T-cell (primary cell): ENCODE measurements around the gene LGR6. TPM values are rescaled to one million over a fixed set of nuclear protein-coding genes. Genes with fewer than 3 reads are reported as not detected.

Source experiments
- ATAC-seq, 4 experiments: fragments of 200-7000 bp in 3 of 4; fragments of 150-1000 bp in 1 of 4; cut with Tn5 transposase; replicated peaks in 1 of 4; 1 replicate in 3 of 4; 2 replicates in 1 of 4; pipeline ENCODE4 v1.10.0; 2021; ENCODE audit warnings: moderate library complexity in 3 of 4, mild to moderate bottlenecking in 2 of 4, moderate number of reproducible peaks in 1 of 4
- CTCF ChIA-PET, 2 donors: fragments of 300-600 bp; sonication (Branson Sonifier 250); formaldehyde crosslinking; loops; one replicate each; lab custom pipeline; 2022; ENCODE audit warnings: antibody characterized with exemption in 2 of 2; lab: Charles Lee
- POLR2A ChIA-PET, 2 donors: fragments of 300-600 bp; sonication (Branson Sonifier 250); formaldehyde crosslinking; loops; one replicate each; lab custom pipeline; 2022; ENCODE audit warnings: antibody characterized with exemption in 2 of 2; lab: Charles Lee
- DNase-seq, 35 experiments: peaks; one replicate each; pipeline versions ENCODE4 v3.0.0 to v3.0.0-alpha.2; 2013 to 2023
- H3K27ac ChIP-seq: one replicate; pipeline ENCODE4 v1.5.1; 2013; ENCODE audit warnings: low read length
- H3K27me3 ChIP-seq, 2 experiments: replicated peaks in 1 of 2; 1 replicate in 1 of 2; 2 replicates in 1 of 2; pipeline versions ENCODE4 v1.6.1 to v1.7.0; 2013; ENCODE audit warnings: low read length in 1 of 2, mixed read lengths in 1 of 2; ENCODE audit not compliant: control insufficient read depth in 2 of 2, insufficient read depth in 2 of 2; ENCODE audit errors: extremely low read depth in 1 of 2
- H3K36me3 ChIP-seq, 2 donors: 1 replicate in 1 of 2; 2 replicates in 1 of 2; pipeline versions ENCODE4 v1.6.1 to v1.7.0; 2013; ENCODE audit warnings: low read length in 1 of 2; ENCODE audit not compliant: control insufficient read depth in 2 of 2, insufficient read depth in 1 of 2; ENCODE audit errors: extremely low read depth in 1 of 2
- H3K4me1 ChIP-seq, 2 experiments: 1 replicate in 1 of 2; 2 replicates in 1 of 2; pipeline versions ENCODE4 v1.6.1 to v1.7.0; 2013; ENCODE audit warnings: low read length in 2 of 2, mixed read lengths in 1 of 2; ENCODE audit not compliant: insufficient read depth in 2 of 2, control insufficient read depth in 1 of 2; ENCODE audit errors: extremely low read depth in 1 of 2
- H3K4me3 ChIP-seq, 2 donors: 1 replicate in 1 of 2; 2 replicates in 1 of 2; pipeline versions ENCODE4 v1.5.1 to v1.7.0; 2013; ENCODE audit warnings: mild to moderate bottlenecking in 2 of 2, low read length in 1 of 2, moderate library complexity in 1 of 2; ENCODE audit not compliant: control insufficient read depth in 1 of 2; ENCODE audit errors: extremely low read depth in 1 of 2
- H3K9me3 ChIP-seq: 2 replicates; pipeline ENCODE4 v1.7.0; 2013
- H3K27ac Mint-ChIP-seq, 2 donors: one replicate each; pipeline ENCODE4 v1.8.0; 2020 to 2021; ENCODE audit warnings: mild to moderate bottlenecking in 2 of 2, mixed read lengths in 2 of 2
- H3K27me3 Mint-ChIP-seq, 2 donors: one replicate each; pipeline ENCODE4 v1.8.0; 2021 to 2022; ENCODE audit warnings: mixed read lengths in 2 of 2
- H3K36me3 Mint-ChIP-seq: one replicate; pipeline ENCODE4 v1.8.0; 2021; ENCODE audit warnings: mixed read lengths
- H3K4me1 Mint-ChIP-seq, 3 donors: one replicate each; pipeline ENCODE4 v1.8.0; 2020 to 2022; ENCODE audit warnings: mixed read lengths in 3 of 3, mild to moderate bottlenecking in 1 of 3
- H3K4me3 Mint-ChIP-seq, 3 donors: one replicate each; pipeline ENCODE4 v1.8.0; 2020 to 2022; ENCODE audit warnings: mild to moderate bottlenecking in 3 of 3, mixed read lengths in 3 of 3, moderate library complexity in 3 of 3
- H3K9me3 Mint-ChIP-seq, 3 donors: one replicate each; pipeline ENCODE4 v1.8.0; 2020 to 2022; ENCODE audit warnings: mixed read lengths in 3 of 3
- WGBS: methylation state at CpG from one replicate; pipeline ENCODE4 v1.1.5; 2013; ENCODE audit warnings: missing lambda C conversion rate; ENCODE audit not compliant: insufficient coverage; 5-methylcytosine and 5-hydroxymethylcytosine counted together
- total RNA-seq, 35 experiments: library from RNA in 6 of 35; stranded (reverse) in 6 of 35; fragments of 120-200 nt in 1 of 35; gene quantifications; one replicate each; pipeline versions ENCODE4 v1.2.1 to v1.2.4 and lab custom pipeline; 2013 to 2026

LGR6 gene
- total RNA-seq, 5 donors from 2014 or later (not counting 1 experiment from before 2014, with no cell fraction given): 0.58 to 13.1 (median 1.8) TPM

GRCh38 chr1:202156590-202156989 lies 37.0 kb upstream of the LGR6 start:
- H3K27me3 Mint-ChIP-seq: no peaks in the 10 kb centered on the region
- peaks cover 18 to 67% of the 10 kb centered on the region in 2 donors for H3K36me3 ChIP-seq
- H3K27ac Mint-ChIP-seq: peak overlapping the region; percentile 38 to 89
- H3K4me1 ChIP-seq: peaks cover 28 to 75% of the 10 kb centered on the region in 2 experiments
- no peak overlapping the region for H3K4me3 ChIP-seq
- DNase-seq: no peak
- POLR2A ChIA-PET: interaction anchor here in 1 of 2 donors (0.7 kb wide), 1 partner anchor 64 kb away, joined by 8 read pairs; no protein-coding TSS in a partner anchor
- no peaks in the 10 kb centered on the region for H3K9me3 ChIP-seq
- H3K27me3 ChIP-seq: no peaks in the 10 kb centered on the region
- CTCF ChIA-PET: interaction anchor here in 1 of 2 donors (0.6 kb wide), 1 partner anchor 18 kb away, joined by 4 read pairs; no protein-coding TSS in a partner anchor
- no peaks in the 10 kb centered on the region for H3K9me3 Mint-ChIP-seq
- H3K4me3 Mint-ChIP-seq: peak overlapping the region in 1 of 3 donors; percentile 92
- peaks cover 22% of the 10 kb centered on the region for H3K36me3 Mint-ChIP-seq
- 79% methylated on average over 3 of the region's 8 CpGs for WGBS
- H3K27ac ChIP-seq: peak overlapping the region; percentile 16
- peaks cover 62 to 70% (median 63%) of the 10 kb centered on the region in 3 donors for H3K4me1 Mint-ChIP-seq
- ATAC-seq: no peak

- Histone ChIP-seq H3K27ac (peak overlapping the region; percentile 95), H3K36me3 (peaks cover 18 to 54% of the 10 kb centered on the region in 2 donors), H3K27me3 (no peaks in the 10 kb centered on the region), H3K4me1 (peaks cover 41 to 89% of the 10 kb centered on the region in 2 experiments), H3K9me3 (no peaks in the 10 kb centered on the region), H3K4me3 (no peak overlapping the region)
- DNase-seq (no peak), ATAC-seq (no peak)
- Mint-ChIP-seq H3K36me3 (peaks cover 22% of the 10 kb centered on the region), H3K27ac (peak overlapping the region; percentile 99), H3K4me1 (peaks cover 74 to 83% (median 77%) of the 10 kb centered on the region in 3 donors), H3K9me3 (no peaks in the 10 kb centered on the region), H3K27me3 (no peaks in the 10 kb centered on the region), H3K4me3 (peak overlapping the region; percentile 6 to 92 (median 92))
- 70% methylated on average over 6 of the region's 10 CpGs for WGBS
- ChIA-PET CTCF (no interaction called here), POLR2A (no interaction called here)
These were observed 35.7 kb upstream of the LGR6 start for GRCh38 chr1:202157945-202158344.

- Mint-ChIP-seq H3K27ac (peak overlapping the region; percentile 99), H3K36me3 (peaks cover 15% of the 10 kb centered on the region), H3K27me3 (no peaks in the 10 kb centered on the region), H3K9me3 (no peaks in the 10 kb centered on the region), H3K4me3 (peak overlapping the region; percentile 90 to 92 (median 92)), H3K4me1 (peaks cover 85 to 89% (median 85%) of the 10 kb centered on the region in 3 donors)
- peak in 1 of 35 experiments; percentile 29 for DNase-seq
- H3K9me3 ChIP-seq: no peaks in the 10 kb centered on the region
- WGBS: 14% methylated on average over 9 of the region's 10 CpGs
- CTCF ChIA-PET: interaction anchor here (0.7 to 1.6 kb wide), 2 partner anchors 16 to 42 kb away, joined by 5 to 9 read pairs; no protein-coding TSS in a partner anchor
- H3K27me3 ChIP-seq: no peaks in the 10 kb centered on the region
- H3K27ac ChIP-seq: peak overlapping the region; percentile 95
- POLR2A ChIA-PET: no interaction called here
- peaks cover 12 to 43% of the 10 kb centered on the region in 2 donors for H3K36me3 ChIP-seq
- H3K4me1 ChIP-seq: peaks cover 49 to 95% of the 10 kb centered on the region in 2 experiments
- H3K4me3 ChIP-seq: peak overlapping the region; percentile 72 to 95
- no peak for ATAC-seq
These were observed 34.6 kb upstream of the LGR6 start for GRCh38 chr1:202158810-202159533.

- WGBS: 0% methylated on average over 11 of the region's 16 CpGs
- Mint-ChIP-seq H3K4me3 (peak overlapping the region; percentile 90 to 92 (median 92)), H3K4me1 (peaks cover 89 to 94% (median 90%) of the 10 kb centered on the region in 3 donors), H3K27ac (peak overlapping the region; percentile 99), H3K9me3 (no peaks in the 10 kb centered on the region), H3K27me3 (no peaks in the 10 kb centered on the region), H3K36me3 (peaks cover 11% of the 10 kb centered on the region)
- peak overlapping the region; percentile 95 for H3K27ac ChIP-seq
- H3K36me3 ChIP-seq: peaks cover 10 to 36% of the 10 kb centered on the region in 2 donors
- peak overlapping the region; percentile 72 to 95 for H3K4me3 ChIP-seq
- DNase-seq (peak in 21 of 35 experiments; percentile 21 to 68 (median 42)), ATAC-seq (peak; percentile 22 to 47 (median 34))
- H3K27me3 ChIP-seq: no peaks in the 10 kb centered on the region
- ChIA-PET CTCF (interaction anchor here (0.6 to 1.6 kb wide), 7 partner anchors 8 to 182 kb away, joined by 3 to 9 read pairs (median 4); partner anchors contain the start of gene UBE2T (in 1 of the 2)), POLR2A (interaction anchor here in 1 of 2 donors (1.2 kb wide), 1 partner anchor 12 kb away, joined by 3 read pairs; no protein-coding TSS in a partner anchor)
- H3K9me3 ChIP-seq: no peaks in the 10 kb centered on the region
- peaks cover 56 to 98% of the 10 kb centered on the region in 2 experiments for H3K4me1 ChIP-seq
These were observed 33.8 kb upstream of the LGR6 start for GRCh38 chr1:202159534-202160371.

GRCh38 chr1:202160377-202160940 lies 33.1 kb upstream of the LGR6 start, which contains the start of gene PTPN7:
Gene PTPN7 (minus strand): TSS chr1:202160602. CDS start chr1:202159402, 1,200 bp downstream.
- ATAC-seq (peak; percentile 71 to 75 (median 72)), DNase-seq (peak; percentile 57 to 86 (median 78))
- Histone ChIP-seq H3K36me3 (peaks cover 7 to 28% of the 10 kb centered on the region in 2 donors), H3K9me3 (no peaks in the 10 kb centered on the region), H3K27ac (peak within 1 kb of the TSS; percentile 95), H3K4me1 (peaks cover 59 to 98% of the 10 kb centered on the region in 2 experiments), H3K27me3 (no peaks in the 10 kb centered on the region), H3K4me3 (peak within 1 kb of the TSS; percentile 72 to 95)
- Mint-ChIP-seq H3K36me3 (peaks cover 4% of the 10 kb centered on the region), H3K9me3 (no peaks in the 10 kb centered on the region), H3K27ac (peak within 1 kb of the TSS; percentile 99), H3K4me1 (peaks cover 90 to 94% (median 91%) of the 10 kb centered on the region in 3 donors), H3K4me3 (peak within 1 kb of the TSS; percentile 90 to 92 (median 92)), H3K27me3 (no peaks in the 10 kb centered on the region)
- WGBS: 2% methylated on average over 14 of the region's 17 CpGs
- POLR2A ChIA-PET: interaction anchor here in 1 of 2 donors (1.2 kb wide), 1 partner anchor 13 kb away, joined by 3 read pairs; no protein-coding TSS in a partner anchor
- CTCF ChIA-PET: interaction anchor here (0.5 to 1.6 kb wide), 7 partner anchors 9 to 181 kb away, joined by 3 to 9 read pairs (median 4); partner anchors contain the start of gene UBE2T (in 1 of the 2)
